HepG2 (cell line): Measurements from ENCODE around the gene THOC7. TPM values are rescaled to one million over a fixed set of nuclear protein-coding genes. Genes with fewer than 3 reads are reported as not detected.

ENCODE experiments used
- ATAC-seq: fragments of 200-7000 bp; cut with Tn5 transposase; 3 replicates; pipeline ENCODE4 v1.9.1; 2020; ENCODE audit warnings: mild to moderate bottlenecking, moderate library complexity
- BruUV-seq: library from RNA; stranded (reverse); fragments of 400-500 nt; replicated peaks from 2 replicates; lab custom pipeline; 2021; lab: Mats Ljungman, UMichigan
- CTCF ChIA-PET: fragments of 300-600 bp; formaldehyde crosslinking; extraction: SDS; loops from one replicate; lab custom pipeline; 2021; ENCODE audit warnings: low total read pairs, inconsistent platforms, low intra/inter-chr PET ratio; lab: Yijun Ruan, JAX
- POLR2A ChIA-PET: fragments of 350-600 bp; sonication (Branson Sonifier 250); formaldehyde crosslinking; loops from one replicate; lab custom pipeline; 2020; ENCODE audit warnings: antibody characterized with exemption, inconsistent platforms; lab: Yijun Ruan, JAX
- DNase-seq: peaks from one replicate; pipeline ENCODE4 v3.0.0-alpha.2; 2015; ENCODE audit warnings: low spot score
- FAIRE-seq: peaks from 3 replicates; lab custom pipeline; 2011; peaks lifted over from hg19 to GRCh38; lab: Jason Lieb, UNC
- H2AFZ ChIP-seq: one replicate; pipeline ENCODE4 v1.6.1; 2011; ENCODE audit warnings: low read length, inconsistent platforms
- H3K27ac ChIP-seq: fragments of 300-600 bp; 3 replicates; pipeline ENCODE4 v1.8.0; 2011; ENCODE audit warnings: mixed run types, mild to moderate bottlenecking, mixed read lengths, low read length, inconsistent platforms; ENCODE audit not compliant: insufficient read depth; ENCODE audit errors: extremely low read length
- H3K27me3 ChIP-seq, 2 experiments: fragments of 200-600 bp in 1 of 2; 2 replicates in 1 of 2; 3 replicates in 1 of 2; pipeline versions ENCODE4 v1.6.0 to v1.8.0; 2011; ENCODE audit warnings: low read length in 2 of 2, mild to moderate bottlenecking in 2 of 2, moderate library complexity in 2 of 2, inconsistent platforms in 1 of 2; ENCODE audit not compliant: insufficient read depth in 2 of 2, control insufficient read depth in 1 of 2
- H3K36me3 ChIP-seq, 2 experiments: fragments of 200-600 bp in 1 of 2; replicated peaks in 1 of 2; 2 replicates in 1 of 2; 3 replicates in 1 of 2; pipeline versions ENCODE4 v1.5.1 to v1.8.0; 2011; ENCODE audit warnings: low read length in 2 of 2, inconsistent platforms in 1 of 2; ENCODE audit not compliant: insufficient read depth in 2 of 2, control insufficient read depth in 1 of 2
- H3K4me1 ChIP-seq: 2 replicates; pipeline ENCODE4 v1.5.1; 2012; ENCODE audit warnings: low read length, inconsistent platforms; ENCODE audit not compliant: insufficient read depth
- H3K4me2 ChIP-seq: 2 replicates; pipeline ENCODE4 v1.6.0; 2011; ENCODE audit warnings: low read depth, low read length, inconsistent platforms
- H3K4me3 ChIP-seq, 3 experiments: fragments of 200-600 bp in 1 of 3; sonication (generic), shearing (Covaris generic) in 1 of 3; replicated peaks in 1 of 3; 2 replicates each; pipeline ENCODE4 v1.5.1; 2011 to 2016; ENCODE audit warnings: low read length in 3 of 3, inconsistent platforms in 2 of 3, low read depth in 2 of 3, mild to moderate bottlenecking in 2 of 3, control low read depth in 1 of 3, mixed read lengths in 1 of 3; ENCODE audit not compliant: insufficient read depth in 1 of 3
- H3K79me2 ChIP-seq: one replicate; pipeline ENCODE4 v1.6.1; 2011; ENCODE audit warnings: low read length, inconsistent platforms; ENCODE audit not compliant: insufficient read depth
- H3K9ac ChIP-seq: 2 replicates; pipeline ENCODE4 v1.6.0; 2011; ENCODE audit warnings: mild to moderate bottlenecking, low read depth, low read length, inconsistent platforms; ENCODE audit not compliant: insufficient read depth
- H3K9me3 ChIP-seq: 2 replicates; pipeline ENCODE4 v1.5.1; 2012; ENCODE audit warnings: mild to moderate bottlenecking, low read length
- H4K20me1 ChIP-seq: 2 replicates; pipeline ENCODE4 v1.6.0; 2011; ENCODE audit warnings: inconsistent platforms, mild to moderate bottlenecking, low read length, moderate library complexity; ENCODE audit not compliant: insufficient read depth
- ARID3A ChIP-seq: IDR thresholded peaks from 2 replicates; pipeline ENCODE4 v1.6.1; 2012; ENCODE audit warnings: low read depth, low read length, improper control_type of control experiment
- BCL6 ChIP-seq: IDR thresholded peaks from 2 replicates; pipeline ENCODE4 v1.6.1; 2016; ENCODE audit warnings: missing genetic modification reagents, missing compliant biosample characterization
- FOXK2 ChIP-seq: fragments of 450-650 bp; IDR thresholded peaks from 2 replicates; pipeline ENCODE4 v1.6.1; 2016
- HHEX ChIP-seq: IDR thresholded peaks from 2 replicates; pipeline ENCODE4 v1.6.1; 2016; ENCODE audit warnings: control low read depth
- TBL1XR1 ChIP-seq: fragments of 150-350 bp; IDR thresholded peaks from 2 replicates; pipeline ENCODE4 v1.6.1; 2014; ENCODE audit warnings: borderline replicate concordance, low read length; ENCODE audit not compliant: partially characterized antibody
- TCF7L2 ChIP-seq: IDR thresholded peaks from 2 replicates; pipeline ENCODE4 v1.6.1; 2011; ENCODE audit warnings: mild to moderate bottlenecking, low read depth, low read length, moderate library complexity
- ZNF773 ChIP-seq: sonication (generic); formaldehyde crosslinking; IDR thresholded peaks from 2 replicates; pipeline ENCODE4 v1.4.0; 2020; ENCODE audit warnings: missing genetic modification reagents, borderline replicate concordance
- WGBS: methylation state at CpG from one replicate; pipeline ENCODE4 v1.1.6; 2017; ENCODE audit warnings: low lambda C conversion rate; 5-methylcytosine and 5-hydroxymethylcytosine counted together
- in situ Hi-C: cut with HindIII; loops from 2 replicates; pipeline ENCODE4 v1.10.0; 2017; ENCODE audit warnings: low pct_unique_long_range_greater_than_20kb; ENCODE audit not compliant: extremely low pct_ligation_motif_present
- intact Hi-C: fragments of 100-400 bp; cut with micrococcal nuclease; formaldehyde crosslinking; loops from one replicate; pipeline ENCODE4 v1.10.0; 2022; ENCODE audit not compliant: unreplicated experiment
- polyA plus RNA-seq, 8 experiments: library from polyadenylated mRNA; depleted of rRNA in 3 of 8; stranded (reverse) in 7 of 8; unstranded in 1 of 8; fragments of >200 nt; fragmentation: Illumina TruSeq in 4 of 8; extraction: Trizol in 4 of 8; gene quantifications; 2 replicates each; pipeline versions ENCODE4 v1.2.1 to v1.2.3, GENCODE V29; 2011 to 2016; ENCODE audit warnings: low read depth in 4 of 8, missing spikeins in 1 of 8, mixed read lengths in 1 of 8; ENCODE audit not compliant: insufficient read depth in 1 of 8
- total RNA-seq, 5 experiments: library from RNA; depleted of rRNA; stranded (reverse); fragments of >200 nt; fragmentation: Illumina TruSeq; extraction: Trizol; gene quantifications; 2 replicates each; pipeline ENCODE4 v1.2.3, GENCODE V29; 2016; ENCODE audit warnings: low read depth in 1 of 5

The THOC7 gene
- total and polyA plus RNA-seq, 2 of the 13 experiments (the other 11 are each of a cell fraction or from before 2014, with no cell fraction given): 32.8 to 63.5 TPM

DNA sequence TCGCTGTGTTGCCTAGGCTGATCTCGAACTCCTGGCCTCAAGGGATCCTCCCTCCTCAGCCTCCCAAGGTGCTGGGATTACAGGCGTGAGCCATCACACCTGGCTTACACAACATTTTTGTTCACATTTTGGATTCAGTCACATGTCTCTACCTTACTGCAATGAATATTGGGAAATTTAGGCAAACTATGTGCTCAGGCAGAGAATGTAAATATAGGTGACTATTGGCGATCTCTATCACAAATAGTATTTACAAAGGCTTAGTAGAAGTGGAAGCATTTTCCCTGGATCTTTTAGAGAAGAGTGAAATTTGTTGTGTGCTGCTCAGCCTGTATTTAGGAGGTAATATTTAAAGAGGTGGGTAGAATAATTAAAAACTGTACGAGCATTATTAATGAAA lies 27.9 kb upstream of the THOC7 start (continued):
- TF ChIP-seq ARID3A: peak; percentile 22; the same call in 1 of the 2 replicates
- 0 out of 2 replicates have a peak, but pooled peaks have one; percentile 50 for TF ChIP-seq HHEX (CRISPR knock-in tag)
- TF ChIP-seq FOXK2: no peak
- no peak for TF ChIP-seq ZNF773
- TF ChIP-seq BCL6 (CRISPR knock-in tag): no peak

- H3K4me2 ChIP-seq: no peak overlapping the region
- in situ Hi-C loops: no loop called here
- no peaks in the 10 kb centered on the region for H3K9me3 ChIP-seq
- ChIA-PET CTCF (no interaction called here), POLR2A (interaction anchor here (0.6 kb wide), 1 partner anchor 20 kb away, joined by 4 read pairs; no protein-coding TSS in a partner anchor)
- DNase-seq (no peak), FAIRE-seq (no peak), ATAC-seq (no peak)
- H3K27ac ChIP-seq: no peak overlapping the region
- H4K20me1 ChIP-seq: no peaks in the 10 kb centered on the region
- no peak for TF ChIP-seq TBL1XR1
- no peak for TF ChIP-seq TCF7L2
- H2AFZ ChIP-seq: no peak overlapping the region
- WGBS: 99% methylated on average over 3 of the region's 3 CpGs
- BruUV-seq: no TSS peak
- H3K36me3 ChIP-seq: no peaks in the 10 kb centered on the region
- no peak overlapping the region for H3K4me3 ChIP-seq
- no peak overlapping the region for H3K9ac ChIP-seq
- H3K4me1 ChIP-seq: peaks cover 9% of the 10 kb centered on the region
- intact Hi-C loops: no loop called here
- H3K27me3 ChIP-seq: no peaks in the 10 kb centered on the region
- H3K79me2 ChIP-seq: peaks cover 9% of the 10 kb centered on the region
Measured at GRCh38 chr3:63886858-63887257, 23.3 kb upstream of the THOC7 start.
